Right cardiac atrium (tissue), 5 donors: Measurements from ENCODE around the gene PIGO. TPM values are rescaled to one million over a fixed set of nuclear protein-coding genes. Genes with fewer than 3 reads are reported as not detected.
A peak's percentile ranks its signal among the peaks of the same experiment; 100 is the strongest.

ENCODE experiments used
- ATAC-seq, 2 donors: fragments of 200-7000 bp; cut with Tn5 transposase; one replicate each; pipeline versions ENCODE4 v1.8.0 to v1.9.1; 2020; ENCODE audit warnings: moderate library complexity in 2 of 2, mild to moderate bottlenecking in 1 of 2
- DNase-seq, 3 donors: peaks; one replicate each; pipeline ENCODE4 v3.0.0-alpha.2; 2020
- H3K27ac ChIP-seq: one replicate; pipeline ENCODE4 v1.5.1; 2013; ENCODE audit warnings: mild to moderate bottlenecking, low read length, control low read depth, moderate library complexity
- H3K27me3 ChIP-seq: one replicate; pipeline ENCODE4 v1.6.1; 2013; ENCODE audit not compliant: control insufficient read depth, insufficient read depth
- H3K4me1 ChIP-seq: one replicate; pipeline ENCODE4 v1.6.1; 2013; ENCODE audit warnings: low read length; ENCODE audit not compliant: control insufficient read depth, insufficient read depth
- H3K4me3 ChIP-seq: one replicate; pipeline ENCODE4 v1.5.1; 2013; ENCODE audit warnings: low read length, control low read depth
- H3K9me3 ChIP-seq: one replicate; pipeline ENCODE4 v1.6.1; 2013; ENCODE audit warnings: low read length; ENCODE audit not compliant: control insufficient read depth
- WGBS: extraction: QIAGEN DNeasy Blood & Tissue Kit; methylation state at CpG from one replicate; pipeline ENCODE4 v1.1.7; 2013; 5-methylcytosine and 5-hydroxymethylcytosine counted together
- intact Hi-C, 4 donors: fragments of 100-400 bp; cut with DNase I; formaldehyde crosslinking; loops; one replicate each; pipeline versions ENCODE4 v1.11.0 to v1.14.0; 2022 to 2023
- polyA plus RNA-seq: library from polyadenylated mRNA; stranded (reverse); fragments of 200-250 nt; gene quantifications from one replicate; pipeline ENCODE4 v1.2.3, GENCODE V29; 2013
- total RNA-seq, 4 donors: library from RNA; stranded (reverse); fragmentation: NEBNext Ultra II Directional; extraction: Animal tissue kit (Norgen Biotek cat#: 25700); gene quantifications; one replicate each; pipeline ENCODE4 v1.2.1, GENCODE V29; 2021
- donor health status: healthy with polysubstance abuse.
- donor health status: DM: no; HTN: yes; CAD: no.
- donor health status: DM: no; HTN: no; CAD: no.
- donor health status: DM: no; HTN: yes; CAD: no; lungs with severe emphysema.
- donor health status: DM: yes; HTN: yes; CAD: no.

The PIGO gene
- total and polyA plus RNA-seq, 5 donors: 10.0 to 17.6 (median 12.5) TPM

DNA sequence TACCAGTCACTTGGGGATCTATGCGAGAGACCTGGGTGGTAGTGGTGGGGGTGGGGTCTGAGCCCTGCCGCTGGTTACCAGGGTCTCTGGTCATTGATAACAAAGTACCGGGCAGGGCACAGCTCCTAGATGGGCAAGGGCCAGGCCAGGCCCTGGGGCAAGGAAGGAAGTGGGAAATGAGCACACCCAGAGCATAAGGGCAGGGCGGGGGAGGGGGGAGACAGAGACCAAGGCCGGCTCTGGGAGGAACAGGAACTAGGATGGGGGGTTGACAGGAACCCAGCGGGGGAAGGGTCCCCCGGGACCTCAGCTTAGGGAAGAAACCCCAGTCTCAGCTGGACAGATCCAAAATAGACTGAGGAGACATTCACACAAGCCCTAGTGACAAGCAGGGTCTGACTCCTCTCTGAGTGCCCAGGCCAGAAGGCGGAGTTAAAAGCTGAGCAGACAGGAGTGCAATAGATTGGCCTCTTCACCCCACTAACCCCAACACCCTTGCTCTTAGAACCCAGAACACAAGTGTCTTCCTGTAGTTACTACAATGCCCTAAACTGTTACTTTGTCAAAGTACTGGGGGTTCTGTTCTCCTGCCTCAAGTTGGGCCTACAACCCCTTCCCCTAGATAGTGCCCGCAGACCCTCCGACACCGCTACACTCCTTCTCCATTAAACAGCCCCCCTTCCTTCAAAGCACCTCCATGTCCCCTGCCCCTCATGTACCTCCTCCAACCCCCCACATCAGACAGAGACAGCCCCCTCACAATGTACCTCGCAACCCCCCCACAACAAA, 18.6 kb upstream of the PIGO start:
- intact Hi-C loops: loop anchor here in 3 of 4 donors (5.0 to 10.0 kb wide), 4 partner anchors 142 to 440 kb away; no protein-coding TSS in a partner anchor
- no peaks in the 10 kb centered on the region for H3K9me3 ChIP-seq
- DNase-seq (peak; percentile 80 to 91 (median 90)), ATAC-seq (peak; percentile 4 to 21)
- 14% methylated on average over 12 of the region's 12 CpGs for WGBS
- H3K27me3 ChIP-seq: no peaks in the 10 kb centered on the region
- H3K4me1 ChIP-seq: peaks cover 13% of the 10 kb centered on the region
- peak overlapping the region; percentile 92 for H3K27ac ChIP-seq
- H3K4me3 ChIP-seq: peak overlapping the region; percentile 58

DNA sequence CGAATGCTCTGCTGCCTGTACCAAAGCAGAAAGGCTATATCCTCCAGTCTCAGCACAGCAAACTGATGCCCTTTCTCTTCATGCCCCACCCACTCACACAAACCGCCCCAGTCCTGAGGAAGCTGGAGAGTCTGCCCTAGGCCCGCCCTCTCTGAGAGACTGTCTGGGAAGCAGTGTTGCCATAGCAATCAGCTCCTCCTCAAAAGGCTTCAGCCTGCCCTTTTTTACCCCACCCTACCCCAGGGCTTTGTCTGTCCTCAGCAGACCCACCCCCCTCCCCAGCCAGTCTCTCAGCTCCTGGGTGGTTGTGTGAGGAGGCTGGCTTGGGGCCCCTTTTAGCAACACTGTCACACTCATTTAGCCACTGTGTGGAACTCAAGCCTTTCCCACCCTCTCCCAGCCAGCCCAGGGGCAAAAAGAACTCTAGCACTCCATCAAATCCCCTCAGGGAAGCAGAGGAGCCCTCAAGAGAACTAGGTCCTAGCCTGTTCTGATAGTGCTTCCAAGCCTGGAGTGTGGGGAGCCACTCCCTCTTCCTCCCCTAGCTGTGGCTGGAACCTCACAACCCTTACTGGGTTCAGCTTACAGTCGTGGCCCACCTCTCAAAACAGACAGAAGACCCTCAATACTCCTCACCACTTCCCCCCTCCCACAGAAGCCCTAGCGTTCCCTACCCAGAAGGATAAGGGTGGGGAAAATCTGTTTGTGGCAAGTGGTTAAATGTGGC, 17.9 kb upstream of the PIGO start:
- Histone ChIP-seq H3K4me1 (peaks cover 18% of the 10 kb centered on the region), H3K4me3 (peak overlapping the region; percentile 58), H3K9me3 (no peaks in the 10 kb centered on the region), H3K27ac (peak overlapping the region; percentile 92), H3K27me3 (no peaks in the 10 kb centered on the region)
- intact Hi-C loops: loop anchor here in 1 of 4 donors (10.0 kb wide), 1 partner anchor 441 kb away; no protein-coding TSS in a partner anchor
- 6% methylated on average over 5 of the region's 5 CpGs for WGBS
- peak; percentile 92 to 94 (median 93) for DNase-seq
- ATAC-seq: peak; percentile 42 to 52

DNA sequence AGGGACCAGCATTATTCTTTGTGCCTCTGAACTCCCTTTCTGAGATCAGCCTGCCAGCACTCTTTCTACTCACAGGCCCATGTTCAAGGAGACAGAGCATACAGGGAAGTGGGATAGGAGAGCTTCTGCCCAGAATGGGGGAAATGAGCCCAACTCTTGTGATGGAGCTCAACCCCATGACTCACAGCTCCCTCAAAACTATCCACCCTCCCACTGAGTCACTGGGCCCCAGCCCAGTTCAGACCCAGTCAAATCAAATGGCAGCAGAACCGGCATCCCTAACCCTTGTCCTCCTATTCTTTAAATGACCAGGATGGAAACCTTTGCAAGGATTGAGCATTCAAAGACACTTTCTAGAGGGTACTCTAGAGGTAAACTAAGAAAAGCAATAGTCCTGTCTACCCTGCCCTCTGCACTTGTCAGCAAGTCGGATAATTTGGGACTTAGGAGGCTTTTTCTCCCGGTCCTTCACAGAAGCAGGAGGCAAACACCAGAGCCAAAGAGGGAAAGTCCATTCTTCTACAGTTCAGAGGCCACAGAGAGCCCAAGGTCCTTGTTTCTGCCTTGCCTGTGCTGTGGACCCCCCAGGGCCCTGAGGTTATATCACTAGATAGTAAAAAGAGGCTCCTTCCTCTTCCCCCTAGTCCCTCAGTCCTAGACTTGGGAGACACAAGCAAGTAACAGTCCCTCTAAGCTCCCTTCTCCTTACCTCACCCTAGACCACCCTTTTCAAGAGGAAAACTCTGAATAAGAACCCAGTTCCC, 16.0 kb upstream of the PIGO start:
- H3K4me3 ChIP-seq: no peak overlapping the region
- peak overlapping the region; percentile 87 for H3K27ac ChIP-seq
- H3K4me1 ChIP-seq: peaks cover 20% of the 10 kb centered on the region
- ATAC-seq (no peak), DNase-seq (peak; percentile 71 to 79 (median 75))
- no peaks in the 10 kb centered on the region for H3K9me3 ChIP-seq
- intact Hi-C loops: loop anchor here in 1 of 4 donors (10.0 kb wide), 1 partner anchor 442 kb away; no protein-coding TSS in a partner anchor
- no peaks in the 10 kb centered on the region for H3K27me3 ChIP-seq
- 72% methylated on average over 3 of the region's 3 CpGs for WGBS

DNA sequence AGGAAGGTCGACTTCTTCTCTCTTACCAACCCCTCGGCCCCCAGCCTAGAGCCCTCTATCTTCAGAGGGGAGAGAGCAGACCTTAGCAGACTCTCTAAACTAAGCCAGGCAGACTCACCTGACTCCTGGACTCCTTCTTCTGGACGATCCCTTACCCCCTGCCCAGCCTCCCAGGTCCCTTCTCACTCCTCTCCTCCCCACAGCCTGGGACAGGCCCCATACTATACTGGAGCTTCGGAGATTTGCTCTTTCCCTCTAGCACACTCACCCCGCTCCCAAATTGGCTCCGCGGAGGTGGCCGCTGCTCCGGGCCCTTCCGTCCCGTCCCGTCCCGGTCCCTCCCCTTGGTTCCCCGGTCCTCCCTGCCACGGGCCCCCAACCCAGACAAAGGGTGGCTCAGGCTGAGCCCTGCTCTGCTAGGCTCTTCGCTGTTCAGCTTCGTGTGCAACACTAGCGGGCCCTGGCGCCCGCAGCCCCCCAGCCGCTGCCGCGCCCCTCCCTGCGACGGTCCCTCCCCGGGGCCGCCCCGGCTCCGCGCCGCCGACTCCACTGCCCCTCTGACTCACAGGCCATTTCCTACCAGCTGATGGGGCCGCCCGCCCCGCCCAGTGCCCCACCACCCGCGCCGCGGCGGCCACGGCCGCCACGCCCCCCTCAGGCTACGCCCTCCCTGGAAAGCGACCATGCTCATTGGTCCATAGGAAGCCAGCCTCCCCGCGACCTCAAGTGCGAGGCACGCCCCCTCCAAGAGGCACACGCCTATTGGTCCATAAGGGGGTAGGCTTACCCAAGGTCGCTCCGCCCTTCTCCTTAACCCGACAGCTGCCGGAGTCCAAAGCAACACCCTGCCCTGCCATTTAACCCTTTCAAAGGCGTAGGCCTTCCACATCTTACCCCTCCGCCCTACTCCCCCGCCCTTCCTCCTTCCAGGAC, 14.9 kb upstream of the PIGO start:
- ATAC-seq (peak; percentile 82), DNase-seq (peak; percentile 99)
- H3K27me3 ChIP-seq: no peaks in the 10 kb centered on the region
- intact Hi-C loops: loop anchor here in 1 of 4 donors (10.0 kb wide), 1 partner anchor 444 kb away; no protein-coding TSS in a partner anchor
- peak overlapping the region; percentile 94 for H3K27ac ChIP-seq
- H3K9me3 ChIP-seq: no peaks in the 10 kb centered on the region
- peaks cover 20% of the 10 kb centered on the region for H3K4me1 ChIP-seq
- under 1% methylated on average over 57 of the region's 57 CpGs for WGBS
- H3K4me3 ChIP-seq: peak overlapping the region; percentile 69

DNA sequence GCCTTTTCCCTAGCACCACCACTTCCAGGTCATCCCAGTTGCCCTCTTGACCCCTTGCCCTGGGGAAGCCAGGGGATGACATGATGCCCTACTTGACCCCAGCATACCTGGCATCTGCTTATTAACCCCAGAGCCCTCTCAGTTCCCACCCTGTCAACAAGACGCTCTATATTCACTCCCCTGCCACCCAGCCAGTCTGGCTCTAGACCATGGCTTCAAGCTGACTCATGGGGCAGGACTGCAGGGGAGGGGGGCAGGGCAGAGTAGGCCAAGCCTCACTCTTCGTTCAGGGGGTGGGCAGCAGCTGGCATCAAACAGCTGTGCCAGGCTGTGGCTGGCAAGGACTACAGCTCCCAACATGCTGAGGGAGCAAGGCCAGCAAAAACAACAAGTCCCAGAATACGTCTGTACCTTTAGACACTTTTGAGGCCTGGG, 14.0 kb upstream of the PIGO start:
- Histone ChIP-seq H3K4me3 (peak overlapping the region; percentile 69), H3K27ac (peak overlapping the region; percentile 94), H3K9me3 (no peaks in the 10 kb centered on the region), H3K4me1 (peaks cover 20% of the 10 kb centered on the region), H3K27me3 (no peaks in the 10 kb centered on the region)
- 30% methylated on average over 3 of the region's 3 CpGs for WGBS
- DNase-seq: peak in 2 of 3 donors; percentile 45 to 67
- no peak for ATAC-seq
- intact Hi-C loops: loop anchor here in 1 of 4 donors (10.0 kb wide), 1 partner anchor 444 kb away; no protein-coding TSS in a partner anchor

DNA sequence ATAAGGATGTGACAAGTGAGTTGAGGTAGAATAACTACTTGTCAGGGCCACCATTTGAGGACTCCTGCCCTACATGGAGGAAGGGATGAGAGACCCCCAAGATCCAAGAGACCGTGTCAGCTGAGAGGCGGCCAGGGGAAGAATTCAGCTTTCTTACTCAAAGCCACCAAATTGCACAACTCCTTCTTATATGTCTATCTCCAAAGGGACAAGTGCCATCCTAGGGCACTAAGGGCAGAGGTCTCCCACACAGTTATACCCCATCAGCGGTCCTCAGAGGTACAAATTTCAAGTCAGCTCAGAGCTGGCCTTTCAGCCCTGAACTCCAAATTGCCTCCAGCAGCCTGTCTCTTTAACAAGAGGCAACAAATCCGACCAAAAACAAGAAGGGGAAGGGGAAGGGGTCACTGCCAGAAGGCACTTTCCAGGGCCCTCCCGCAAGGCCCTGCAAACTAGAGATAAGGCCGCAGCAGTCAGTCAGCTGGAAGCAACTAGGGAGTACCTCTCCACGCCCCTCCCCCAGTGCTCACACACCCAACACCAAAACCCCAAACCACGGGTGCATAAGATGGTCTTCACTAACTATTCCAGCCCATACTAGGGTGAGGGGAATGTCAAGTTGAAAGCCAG, 12.7 kb upstream of the PIGO start:
- Histone ChIP-seq H3K9me3 (no peaks in the 10 kb centered on the region), H3K27ac (no peak overlapping the region), H3K4me1 (peaks cover 20% of the 10 kb centered on the region), H3K27me3 (no peaks in the 10 kb centered on the region), H3K4me3 (no peak overlapping the region)
- WGBS: 47% methylated on average over 8 of the region's 8 CpGs
- intact Hi-C loops: no loop called here
- DNase-seq: no peak
- ATAC-seq: no peak

DNA sequence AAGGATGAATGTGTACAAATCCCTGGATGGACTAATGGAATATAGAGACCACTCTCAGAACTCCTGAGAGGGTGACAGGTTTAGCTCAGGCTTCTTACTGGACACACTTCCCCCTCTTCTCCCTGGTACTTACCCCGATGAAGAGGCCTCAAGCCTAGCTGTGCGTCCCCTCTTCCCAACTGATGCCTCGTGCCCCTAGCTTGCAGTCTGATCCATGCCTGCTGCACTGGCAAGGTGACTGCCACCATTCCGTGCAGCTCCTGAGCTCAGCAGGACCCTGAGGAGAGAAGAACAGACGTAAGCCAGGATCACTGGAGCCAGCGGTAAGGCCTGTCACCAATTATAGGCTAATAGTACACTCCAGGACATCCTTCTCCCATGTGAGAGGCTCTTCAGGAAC, 12.1 kb upstream of the PIGO start:
- 93% methylated on average over 6 of the region's 6 CpGs for WGBS

DNA sequence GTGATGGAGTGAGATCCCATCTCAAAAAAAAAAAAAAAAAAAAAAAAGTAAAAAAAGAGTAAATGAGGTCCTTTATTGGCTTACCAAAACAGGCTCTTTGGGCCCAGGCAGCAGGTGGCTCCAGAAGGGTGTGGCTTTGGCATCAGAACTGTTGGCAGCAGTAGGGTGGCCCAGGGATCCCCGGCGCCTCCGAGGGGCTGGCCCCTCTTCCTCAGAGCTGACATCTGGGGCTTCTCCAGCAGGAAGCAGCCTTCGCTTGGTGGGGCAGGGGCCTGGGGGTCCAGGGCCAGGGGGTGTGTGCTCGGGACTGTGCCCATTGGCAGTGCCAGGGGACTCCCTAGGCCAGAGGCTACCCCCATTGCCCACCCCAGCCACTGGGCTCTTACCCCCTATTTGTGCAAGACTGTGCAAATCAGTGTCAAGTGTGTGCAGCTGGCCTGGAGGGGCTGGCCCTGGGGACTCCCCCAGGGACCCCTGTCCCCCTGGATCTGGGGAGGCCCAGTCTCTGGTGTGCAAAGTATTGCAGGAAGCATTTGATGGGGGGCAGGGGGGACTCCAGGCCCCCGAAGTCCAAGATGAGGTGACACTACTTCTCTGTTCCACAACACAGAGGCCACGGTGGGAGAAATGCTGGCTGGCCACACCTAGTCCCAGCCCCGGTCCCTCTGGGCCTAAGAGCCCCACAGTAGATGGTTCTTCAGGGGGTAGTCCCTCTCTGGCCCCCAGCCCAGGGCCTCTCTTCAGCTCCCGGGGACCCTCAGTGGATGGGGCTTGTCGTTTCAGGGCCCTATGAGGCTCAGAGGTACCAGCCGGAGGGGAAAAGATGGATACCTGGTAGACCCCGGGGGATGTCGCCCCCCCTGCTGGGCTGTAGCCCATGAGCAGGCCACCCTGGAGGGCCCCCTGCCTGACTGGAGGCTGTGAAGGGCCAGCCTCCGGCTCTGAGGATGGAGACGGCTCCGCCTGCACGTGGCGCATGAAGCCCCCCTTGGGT, 11.2 kb upstream of the PIGO start:
- intact Hi-C loops: no loop called here
- DNase-seq (peak in 2 of 3 donors; percentile 66 to 68), ATAC-seq (no peak)
- Histone ChIP-seq H3K9me3 (no peaks in the 10 kb centered on the region), H3K27ac (no peak overlapping the region), H3K27me3 (no peaks in the 10 kb centered on the region), H3K4me3 (no peak overlapping the region), H3K4me1 (peaks cover 16% of the 10 kb centered on the region)
- 78% methylated on average over 18 of the region's 18 CpGs for WGBS

More for the DNA sequence above, 12.1 kb upstream of the PIGO start:
- DNase-seq: no peak
- Histone ChIP-seq H3K4me1 (peaks cover 16% of the 10 kb centered on the region), H3K4me3 (no peak overlapping the region), H3K9me3 (no peaks in the 10 kb centered on the region), H3K27me3 (no peaks in the 10 kb centered on the region), H3K27ac (no peak overlapping the region)
- intact Hi-C loops: no loop called here
- no peak for ATAC-seq

DNA sequence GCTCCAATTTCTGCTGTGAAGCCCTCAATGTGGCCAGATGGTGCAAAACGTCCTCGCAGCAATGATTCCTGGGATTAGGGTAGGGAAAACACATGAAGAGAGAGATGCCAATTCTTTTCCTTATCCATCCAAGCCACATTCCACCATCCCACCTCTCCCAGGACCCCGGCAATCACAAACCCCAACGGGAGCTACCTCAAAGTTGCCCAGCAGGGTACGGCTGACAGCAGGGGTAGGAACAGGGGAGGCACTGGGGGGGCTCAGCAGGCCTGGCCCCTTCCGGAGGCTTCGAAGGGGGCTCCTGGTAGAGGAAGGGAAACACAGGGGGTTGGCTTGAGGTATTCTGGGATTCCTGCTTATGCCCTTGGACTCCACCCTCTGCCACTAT, 9.9 kb upstream of the PIGO start:
- Histone ChIP-seq H3K27ac (no peak overlapping the region), H3K4me3 (no peak overlapping the region), H3K4me1 (peaks cover 16% of the 10 kb centered on the region), H3K9me3 (no peaks in the 10 kb centered on the region), H3K27me3 (no peaks in the 10 kb centered on the region)
- 87% methylated on average over 7 of the region's 7 CpGs for WGBS
- DNase-seq: no peak
- no peak for ATAC-seq
- intact Hi-C loops: no loop called here
